DND-41 (cell line): Measurements from ENCODE around the gene EPC1.
"Not testable (repeated sequence)": the region's sequence is repeated elsewhere in the genome, so short reads cannot be mapped to it uniquely, and the experiment has no call there.

Experiments used
- EZH2 ChIP-seq: IDR thresholded peaks from 3 replicates; pipeline ENCODE4 v1.6.1; 2012; ENCODE audit warnings: borderline replicate concordance, low read depth, mild to moderate bottlenecking, moderate library complexity, low read length, inconsistent platforms; ENCODE audit not compliant: severe bottlenecking
- TF ChIP-seq, protein P1 (sequence below): IDR thresholded peaks from 2 replicates; pipeline ENCODE4 v1.5.1; 2012; ENCODE audit warnings: borderline replicate concordance, low read length, moderate library complexity, mild to moderate bottlenecking; ENCODE audit not compliant: poor library complexity, severe bottlenecking; ENCODE audit errors: extremely low read depth

DNA sequence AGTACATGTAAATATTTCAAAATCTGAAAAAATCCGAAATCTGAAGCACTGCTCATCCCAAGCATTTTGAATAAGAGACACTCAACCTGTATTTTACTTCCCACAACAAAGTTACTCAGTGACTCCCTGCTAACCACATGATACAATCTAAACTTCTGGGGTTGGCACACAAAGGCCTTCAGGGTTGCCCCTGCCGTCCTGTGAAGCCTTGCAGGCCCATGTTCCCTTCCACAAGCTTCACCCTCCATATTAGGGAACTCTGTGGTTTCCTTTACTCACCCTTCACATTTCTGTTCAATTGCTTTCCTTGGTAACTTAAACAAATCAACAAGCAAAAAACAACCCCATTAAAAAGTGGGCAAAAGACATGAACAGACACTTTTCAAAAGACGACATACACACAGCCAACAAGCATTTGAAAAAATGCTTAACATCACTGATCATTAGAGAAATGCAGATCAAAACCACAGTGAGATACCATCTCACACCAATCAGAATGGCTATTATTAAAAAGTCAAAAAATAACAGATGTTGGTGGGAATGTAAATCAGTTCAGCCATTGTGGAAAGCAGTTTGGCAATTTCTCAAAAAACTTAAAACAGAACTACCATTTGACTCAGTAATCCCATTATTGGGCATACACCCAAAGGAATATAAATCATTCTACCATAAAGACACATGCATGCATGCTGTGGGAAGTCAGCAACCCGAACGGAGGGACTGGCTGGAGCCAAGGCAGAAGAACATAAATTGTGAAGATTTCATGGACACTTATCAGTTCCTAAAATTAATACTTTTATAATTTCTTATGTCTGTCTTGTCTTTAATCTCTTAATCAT is 128.5 kb downstream of the EPC1 start:
- TF ChIP-seq, protein P1, sequence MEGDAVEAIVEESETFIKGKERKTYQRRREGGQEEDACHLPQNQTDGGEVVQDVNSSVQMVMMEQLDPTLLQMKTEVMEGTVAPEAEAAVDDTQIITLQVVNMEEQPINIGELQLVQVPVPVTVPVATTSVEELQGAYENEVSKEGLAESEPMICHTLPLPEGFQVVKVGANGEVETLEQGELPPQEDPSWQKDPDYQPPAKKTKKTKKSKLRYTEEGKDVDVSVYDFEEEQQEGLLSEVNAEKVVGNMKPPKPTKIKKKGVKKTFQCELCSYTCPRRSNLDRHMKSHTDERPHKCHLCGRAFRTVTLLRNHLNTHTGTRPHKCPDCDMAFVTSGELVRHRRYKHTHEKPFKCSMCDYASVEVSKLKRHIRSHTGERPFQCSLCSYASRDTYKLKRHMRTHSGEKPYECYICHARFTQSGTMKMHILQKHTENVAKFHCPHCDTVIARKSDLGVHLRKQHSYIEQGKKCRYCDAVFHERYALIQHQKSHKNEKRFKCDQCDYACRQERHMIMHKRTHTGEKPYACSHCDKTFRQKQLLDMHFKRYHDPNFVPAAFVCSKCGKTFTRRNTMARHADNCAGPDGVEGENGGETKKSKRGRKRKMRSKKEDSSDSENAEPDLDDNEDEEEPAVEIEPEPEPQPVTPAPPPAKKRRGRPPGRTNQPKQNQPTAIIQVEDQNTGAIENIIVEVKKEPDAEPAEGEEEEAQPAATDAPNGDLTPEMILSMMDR = not testable (repeated sequence)
- TF ChIP-seq EZH2 = not testable (repeated sequence)
